GM06990 (cell line): ENCODE data around the gene ODAD4.
A peak's percentile ranks its signal among the peaks of the same experiment; 100 is the strongest.

ENCODE experiments used
- DNase-seq: peaks from one replicate; pipeline ENCODE4 v3.0.0-alpha.2; 2011; ENCODE audit not compliant: insufficient read length; ENCODE audit errors: extremely low read depth
- H3K27me3 ChIP-seq: replicated peaks from 2 replicates; pipeline ENCODE4 v1.6.0; 2011; ENCODE audit warnings: low read length; ENCODE audit not compliant: control insufficient read depth, insufficient read depth
- H3K36me3 ChIP-seq: 2 replicates; pipeline ENCODE4 v1.5.1; 2011; ENCODE audit warnings: low read length; ENCODE audit not compliant: control insufficient read depth, insufficient read depth
- H3K4me3 ChIP-seq: replicated peaks from 2 replicates; pipeline ENCODE4 v1.5.1; 2011; ENCODE audit warnings: low read depth, mild to moderate bottlenecking, control low read depth, low read length
- CTCF ChIP-seq: IDR thresholded peaks from 2 replicates; pipeline ENCODE4 v1.5.1; 2011; ENCODE audit warnings: low read length, control low read depth, mild to moderate bottlenecking, inconsistent platforms; ENCODE audit not compliant: insufficient read depth, poor library complexity, severe bottlenecking

Gene ODAD4

GRCh38 chr17:41962111-41962510 is 31.7 kb downstream of the ODAD4 start:
- DNase-seq: no peak
- Histone ChIP-seq H3K4me3 (no peak overlapping the region), H3K27me3 (no peaks in the 10 kb centered on the region), H3K36me3 (no peaks in the 10 kb centered on the region)
- no peak for TF ChIP-seq CTCF

GRCh38 chr17:41962768-41963434 is 32.5 kb downstream of the ODAD4 start:
- no peaks in the 10 kb centered on the region; the same call in 1 of the 2 replicates for H3K36me3 ChIP-seq
- peak; percentile 85 for TF ChIP-seq CTCF
- H3K4me3 ChIP-seq: no peak overlapping the region
- no peaks in the 10 kb centered on the region for H3K27me3 ChIP-seq
- DNase-seq: peak; percentile 33

GRCh38 chr17:41965694-41966462 is 35.5 kb downstream of the ODAD4 start:
- peak; percentile 62 for DNase-seq
- peaks cover 7% of the 10 kb centered on the region for H3K36me3 ChIP-seq
- no peaks in the 10 kb centered on the region for H3K27me3 ChIP-seq
- TF ChIP-seq CTCF: no peak
- peak overlapping the region; percentile 55 for H3K4me3 ChIP-seq

- Histone ChIP-seq H3K36me3 (peaks cover 10% of the 10 kb centered on the region), H3K4me3 (peak within 1 kb of the TSS; percentile 86), H3K27me3 (no peaks in the 10 kb centered on the region)
- TF ChIP-seq CTCF: no peak
- DNase-seq: peak; percentile 95
Measured at GRCh38 chr17:41966463-41967140, 36.2 kb downstream of the ODAD4 start, which contains the start of gene CNP. CNP (plus strand) TSS chr17:41966795; CDS start chr17:41966885, 90 bp downstream.

- Histone ChIP-seq H3K27me3 (no peaks in the 10 kb centered on the region), H3K36me3 (peaks cover 17% of the 10 kb centered on the region), H3K4me3 (peak overlapping the region; percentile 86)
- no peak for TF ChIP-seq CTCF
- no peak for DNase-seq
Measured at GRCh38 chr17:41967141-41967920, 36.9 kb downstream of the ODAD4 start.
